Activated CD8-positive, alpha-beta memory T cell treated with anti-CD3 and anti-CD28 coated beads, Interleukin-2, amount 50 U/mL, for 48 hours (primary cell): ENCODE data around the gene IFT80.
"Not testable (repeated sequence)": the region's sequence is repeated elsewhere in the genome, so short reads cannot be mapped to it uniquely, and the experiment has no call there.

Experiments
- DNase-seq: peaks from one replicate; pipeline ENCODE4 v3.0.0-alpha.2; 2020

IFT80 gene

GRCh38 chr3:160355826-160356225 lies 43.2 kb downstream of the IFT80 start:
- no peak for DNase-seq

DNA sequence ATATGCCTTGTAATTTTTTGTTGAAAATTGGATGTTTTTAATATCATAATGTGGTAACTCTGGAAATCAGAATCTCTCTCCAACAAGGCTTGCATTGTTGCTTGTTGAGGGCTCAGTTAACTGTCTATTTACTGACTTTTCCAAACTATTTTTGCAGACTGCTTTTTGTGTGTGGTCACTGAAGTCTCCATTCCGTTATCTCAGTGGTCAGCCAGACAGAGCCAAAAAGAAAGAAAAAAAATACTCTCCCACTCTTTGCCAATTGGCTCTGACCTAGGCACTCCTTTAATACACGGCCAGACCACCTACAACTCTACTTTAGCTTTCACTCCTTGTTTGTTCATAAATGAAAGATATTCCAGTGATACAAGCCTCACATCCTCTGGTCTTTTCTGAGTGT lies 52.5 kb downstream of the IFT80 start:
- DNase-seq: no peak

DNA sequence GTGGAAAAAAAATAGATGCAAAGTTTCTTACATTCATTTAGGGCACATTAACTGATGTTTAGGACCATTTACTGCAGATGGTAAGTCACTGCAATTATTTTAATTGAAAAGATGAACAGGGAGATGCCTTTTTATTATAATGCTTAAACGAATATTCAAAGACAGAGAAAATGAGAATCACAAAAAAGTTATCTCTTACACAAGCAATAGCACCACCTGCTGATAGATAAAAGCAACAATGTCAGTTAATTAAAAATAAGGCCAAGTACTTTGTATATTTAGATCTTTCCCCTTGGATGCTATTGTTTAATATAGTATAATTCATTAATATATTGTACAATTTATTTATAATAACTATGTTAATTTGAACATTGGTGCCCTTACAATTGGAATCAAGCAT lies 55.9 kb downstream of the IFT80 start:
- DNase-seq: no peak

DNA sequence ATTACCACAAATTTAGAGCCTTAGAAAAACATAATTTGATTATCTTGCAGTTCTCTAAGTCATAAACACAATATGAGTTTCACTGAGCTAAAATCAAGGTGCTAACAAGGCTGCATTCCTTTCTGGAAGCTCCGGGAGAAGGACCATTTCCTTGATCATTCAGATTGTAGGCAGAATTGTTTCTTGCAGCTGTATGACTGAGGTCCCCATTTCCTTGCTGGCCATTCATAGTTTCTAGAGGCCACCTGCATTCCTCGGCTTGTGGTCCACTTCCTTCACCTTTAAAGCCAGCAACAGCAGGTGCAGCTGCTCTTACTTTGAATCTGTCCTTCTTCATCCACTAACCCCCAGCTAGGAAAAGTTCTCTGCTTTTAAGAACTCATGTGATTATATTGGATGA lies 58.7 kb downstream of the IFT80 start:
- DNase-seq: no peak

GRCh38 chr3:160331127-160331937 lies 67.7 kb downstream of the IFT80 start:
- no peak for DNase-seq

DNA sequence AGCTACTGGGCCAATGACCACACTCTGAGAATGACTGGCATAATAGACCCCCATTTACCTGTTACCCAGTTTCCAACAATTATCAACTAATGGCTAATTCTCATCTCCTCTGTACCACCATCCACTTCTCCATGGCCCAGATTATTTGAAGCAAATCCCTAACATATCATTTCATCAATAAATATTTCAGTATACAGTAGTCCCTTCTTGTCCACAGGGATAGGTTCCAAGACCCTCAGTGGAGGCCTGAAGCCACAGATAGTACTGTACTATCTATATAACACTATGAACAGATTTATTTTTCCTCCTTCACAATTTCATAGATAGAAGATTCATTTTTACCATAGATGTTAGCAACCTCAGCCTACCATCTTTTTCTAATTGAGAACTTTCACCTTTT lies 68.3 kb downstream of the IFT80 start:
- DNase-seq: no peak

GRCh38 chr3:160330109-160330508 lies 68.9 kb downstream of the IFT80 start:
- DNase-seq: no peak

- DNase-seq: not testable (repeated sequence)
Measured at GRCh38 chr3:160326286-160326685, 72.7 kb downstream of the IFT80 start.

DNA sequence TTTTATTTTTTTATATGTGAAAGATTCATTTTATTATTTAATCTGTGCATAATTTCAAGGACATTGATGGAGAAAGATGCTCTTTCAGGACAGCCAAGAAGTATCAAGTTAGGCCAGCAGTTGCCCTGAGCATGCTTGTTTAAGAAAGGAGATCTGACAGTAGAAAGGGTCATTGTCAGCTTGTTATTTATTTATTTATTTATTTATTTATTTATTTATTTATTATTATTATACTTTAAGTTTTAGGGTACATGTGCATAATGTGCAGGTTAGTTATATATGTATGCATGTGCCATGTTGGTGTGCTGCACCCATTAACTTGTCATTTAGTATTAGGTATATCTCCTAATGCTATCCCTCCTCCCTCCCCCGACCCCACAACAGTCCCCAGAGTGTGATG lies 77.2 kb downstream of the IFT80 start:
- DNase-seq: not testable (repeated sequence)

- DNase-seq: no peak
Measured at GRCh38 chr3:160319322-160319721, 79.7 kb downstream of the IFT80 start.

GRCh38 chr3:160314995-160315394 lies 84.0 kb downstream of the IFT80 start:
- DNase-seq: no peak

DNA sequence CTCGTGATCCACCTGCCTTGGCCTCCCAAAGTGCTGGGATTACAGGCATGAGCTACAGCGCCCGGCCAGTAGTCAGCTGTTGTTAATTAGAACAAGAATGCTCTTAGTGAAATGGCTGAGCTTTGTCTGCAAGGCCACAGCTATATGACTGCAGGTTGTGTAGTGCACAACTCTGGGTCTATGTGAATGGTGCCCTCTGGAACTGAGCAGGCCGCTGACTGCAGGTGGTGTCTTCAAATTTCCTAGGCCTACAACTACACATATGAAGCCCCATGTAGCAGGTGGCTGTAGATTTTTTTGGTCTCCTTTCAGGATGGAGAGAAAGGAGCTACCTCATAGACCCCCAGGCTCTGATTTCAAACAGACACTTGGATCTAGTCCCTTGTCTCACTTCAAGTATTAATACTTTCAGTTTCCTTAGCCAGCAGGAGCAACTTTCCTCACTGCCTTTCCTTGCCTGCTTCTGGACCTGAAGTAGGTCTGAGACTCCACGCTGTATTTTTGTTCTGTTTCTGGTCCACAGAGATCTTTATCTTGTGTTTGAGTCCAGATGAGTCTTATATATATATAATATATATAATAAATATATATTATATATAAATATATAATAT lies 86.9 kb downstream of the IFT80 start:
- no peak for DNase-seq

- DNase-seq: no peak
Measured at GRCh38 chr3:160302806-160303205, 96.2 kb downstream of the IFT80 start.

GRCh38 chr3:160296591-160296990 lies 102.4 kb downstream of the IFT80 start:
- DNase-seq: no peak

DNA sequence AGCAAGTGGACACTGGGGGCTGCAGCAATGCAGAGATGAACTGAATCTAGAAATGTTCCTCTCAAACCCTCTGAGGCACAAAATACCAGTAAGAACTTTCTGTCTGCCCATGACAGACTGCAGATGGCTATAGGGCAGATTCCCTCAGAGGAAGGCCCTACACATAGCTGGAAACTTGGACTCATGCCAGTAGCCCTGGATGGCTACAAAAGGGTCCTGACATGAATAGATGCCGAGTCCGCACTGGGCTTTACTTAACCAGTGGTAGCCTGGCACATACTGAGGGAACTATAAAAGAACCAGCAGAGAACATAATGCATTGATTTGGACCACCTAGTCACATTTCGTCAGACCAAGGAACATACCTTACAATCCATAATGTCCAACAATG lies 107.1 kb downstream of the IFT80 start:
- DNase-seq: no peak

DNA sequence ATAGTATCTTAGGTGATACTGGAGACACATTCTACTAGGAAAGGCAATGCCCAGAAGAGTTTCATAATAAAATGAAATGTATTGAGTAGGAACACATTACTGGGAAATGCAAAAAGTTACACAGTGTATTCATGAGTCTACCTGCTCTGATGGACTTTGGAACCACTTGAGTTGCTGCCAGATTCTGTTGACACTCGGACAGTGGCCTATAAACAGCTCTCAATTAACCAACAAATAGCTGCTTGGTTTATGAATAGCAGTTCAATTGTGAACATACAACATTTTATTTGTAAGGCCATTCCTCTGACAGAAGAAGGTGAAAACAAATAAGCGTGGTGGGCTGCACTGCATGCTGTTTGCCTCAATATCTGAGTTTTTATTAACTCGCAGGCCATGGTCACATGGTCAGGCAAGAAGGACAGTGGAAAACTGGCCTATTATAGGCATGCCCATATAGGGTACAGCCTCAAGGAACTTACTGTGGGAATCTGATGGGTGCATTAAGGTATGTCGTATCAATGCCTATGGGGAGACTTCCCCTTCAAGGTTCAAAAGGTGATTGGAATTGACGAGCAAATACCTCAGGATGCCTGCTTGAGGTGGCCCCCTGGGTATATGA lies 107.6 kb downstream of the IFT80 start:
- no peak for DNase-seq

DNA sequence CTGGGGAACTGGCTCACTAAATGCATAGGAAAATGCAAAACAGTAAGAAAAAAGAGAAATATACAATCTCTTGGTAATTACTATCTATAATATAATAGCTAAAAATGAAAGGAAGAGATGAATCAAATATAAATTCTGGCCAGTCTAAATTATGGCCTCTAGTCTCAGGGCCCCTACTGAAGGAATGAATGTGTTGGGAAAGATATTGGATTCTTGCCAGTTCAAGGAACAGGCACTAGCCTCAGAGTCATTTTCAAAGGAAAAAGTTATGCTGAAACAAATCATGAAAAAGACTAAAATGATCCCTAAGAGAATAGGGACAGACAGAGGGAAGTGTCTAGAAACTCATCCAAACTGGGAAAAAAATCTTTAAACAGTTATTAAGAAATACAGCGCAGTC lies 111.4 kb downstream of the IFT80 start:
- DNase-seq: no peak

DNA sequence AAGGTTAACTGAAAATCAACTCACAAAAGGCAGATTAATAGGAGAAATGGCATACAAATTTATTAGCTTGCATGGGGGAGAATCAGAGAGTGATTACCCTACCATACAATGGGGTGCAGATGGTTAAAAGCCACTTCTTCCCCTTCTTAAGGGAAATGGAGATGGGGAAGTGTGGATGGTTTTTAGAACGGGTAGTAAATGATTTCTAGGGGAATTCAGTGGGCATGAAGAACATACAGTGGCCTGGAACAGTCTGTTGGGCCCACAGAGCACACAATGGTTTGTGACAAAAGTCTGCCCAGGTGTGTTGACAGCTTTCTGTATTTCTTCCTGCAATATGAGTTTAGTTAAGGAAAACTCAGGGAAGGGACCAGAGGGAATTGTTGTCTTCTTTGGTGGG lies 112.8 kb downstream of the IFT80 start:
- no peak for DNase-seq

DNA sequence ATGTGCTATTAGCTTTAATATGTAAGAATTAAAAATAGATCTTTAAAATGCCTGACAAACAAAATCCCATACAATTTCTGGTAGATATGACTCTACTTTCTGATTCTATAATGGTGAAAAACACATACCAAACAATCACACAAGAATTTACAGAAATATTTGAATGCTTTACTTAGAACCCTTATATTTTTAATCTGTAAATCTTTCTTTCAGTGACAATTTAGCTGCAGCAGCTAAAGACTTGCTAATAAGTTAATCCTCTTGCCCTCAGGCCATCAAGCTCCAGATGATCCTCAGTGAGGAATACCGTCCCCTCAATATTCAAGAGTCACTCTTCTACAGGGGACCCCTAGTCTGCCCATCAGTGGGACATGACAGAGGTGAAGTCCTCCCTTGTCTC lies 118.2 kb downstream of the IFT80 start:
- no peak for DNase-seq

DNA sequence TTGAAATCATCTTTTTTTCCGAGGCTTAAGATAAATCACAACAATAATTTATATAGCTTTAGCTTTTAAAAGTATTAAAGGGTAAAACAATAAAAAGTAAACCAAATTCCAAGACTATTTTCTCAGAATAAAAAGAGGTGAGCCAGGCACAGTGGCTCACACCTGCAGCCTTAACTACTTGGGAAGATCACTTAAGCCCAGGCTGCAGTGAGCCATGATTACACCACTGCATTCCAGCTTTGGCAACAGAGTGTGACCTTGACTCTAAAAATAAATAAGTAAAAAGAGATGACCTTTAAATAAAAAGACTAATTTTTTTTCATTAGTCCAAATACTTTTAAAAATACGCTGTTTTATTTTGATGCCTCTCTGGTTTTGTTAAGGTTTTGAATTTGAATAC lies 119.4 kb downstream of the IFT80 start:
- DNase-seq: no peak

DNA sequence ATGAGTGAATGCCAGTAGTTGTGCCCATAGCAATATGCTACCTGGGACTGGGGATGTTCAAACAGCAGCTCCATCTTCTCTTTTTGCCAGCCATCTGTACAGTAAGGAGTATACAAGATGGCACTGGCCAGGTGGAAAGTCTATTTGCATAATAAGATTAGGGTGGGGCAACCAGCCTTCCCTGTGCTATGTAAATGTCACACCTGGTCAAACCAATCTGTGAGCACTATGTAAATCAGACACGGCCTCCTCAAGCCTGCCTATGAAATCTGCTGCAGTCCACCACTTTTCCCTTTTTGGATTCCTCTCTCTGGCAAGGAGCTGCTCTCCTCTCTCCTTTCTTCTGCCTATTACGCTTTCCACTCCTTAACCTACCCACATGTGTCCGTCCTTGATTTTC lies 120.8 kb downstream of the IFT80 start:
- no peak for DNase-seq

DNA sequence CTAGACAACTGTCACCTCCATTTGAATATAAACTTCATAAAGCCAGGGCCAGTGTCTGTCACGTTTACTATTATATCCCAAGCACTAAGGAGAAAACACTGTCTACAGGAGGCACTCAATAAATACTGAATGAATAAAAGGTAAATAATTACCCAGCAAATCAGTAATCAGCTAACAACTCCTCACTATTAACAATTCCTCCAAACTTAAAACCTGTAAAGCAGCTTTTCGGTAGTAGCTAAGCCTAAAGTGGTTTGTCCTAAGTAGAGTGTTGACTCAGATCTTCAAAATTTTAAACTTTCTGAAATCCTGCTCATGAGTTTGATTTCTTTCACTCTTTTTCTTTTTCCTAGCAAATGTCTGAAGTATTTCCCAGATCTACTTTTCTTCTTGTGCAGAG lies 133.9 kb downstream of the IFT80 start:
- no peak for DNase-seq

DNA sequence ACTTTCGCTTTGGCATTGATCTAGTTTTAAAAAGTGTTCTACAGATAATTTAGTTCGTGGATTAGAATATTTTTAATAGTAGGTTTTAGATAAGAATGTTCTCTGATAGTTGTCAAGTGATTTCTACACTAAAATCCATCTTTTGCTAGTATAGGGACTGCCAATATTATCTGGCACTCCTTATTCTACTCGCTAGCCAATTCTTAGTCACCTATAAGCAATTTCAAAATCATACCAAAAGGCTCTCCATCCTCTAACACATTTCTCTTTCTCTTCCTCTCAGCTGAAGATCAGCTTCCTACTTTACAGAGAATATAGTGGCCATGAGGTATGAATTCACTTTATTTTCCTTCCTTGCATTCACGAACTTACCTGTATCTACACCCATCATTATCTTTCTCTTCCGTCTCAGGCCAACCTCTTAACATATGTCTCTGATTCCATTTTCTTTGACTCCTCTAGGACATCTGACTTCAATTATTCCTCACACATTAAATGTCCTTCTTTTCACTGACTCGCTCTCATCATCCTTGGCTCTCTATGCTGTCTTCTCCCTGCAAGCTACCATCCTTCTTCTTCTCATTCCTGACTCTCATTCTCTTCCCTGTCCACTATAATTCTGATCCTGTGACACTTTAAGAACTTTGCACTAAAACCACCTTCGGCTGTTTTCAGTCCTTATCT lies 138.3 kb downstream of the IFT80 start:
- DNase-seq: no peak

DNA sequence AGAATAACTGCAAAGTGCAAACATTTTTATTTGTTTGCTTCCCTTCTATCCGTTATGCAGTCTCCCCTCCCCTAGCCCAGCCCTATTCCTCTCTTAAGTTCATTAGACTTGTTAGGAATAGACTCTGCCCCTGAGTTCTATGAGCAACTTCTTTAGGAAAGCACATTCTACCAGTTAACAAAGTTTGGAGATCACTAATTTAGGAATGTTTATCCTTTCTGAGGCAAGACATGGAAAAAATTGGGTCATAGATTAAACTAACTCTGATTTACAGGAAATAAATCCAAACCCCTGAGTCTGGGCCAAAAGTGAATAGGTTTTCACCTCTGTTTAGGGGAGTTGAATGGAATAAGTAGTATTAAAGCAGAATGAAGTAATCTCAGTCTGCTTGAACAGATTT lies 139.4 kb downstream of the IFT80 start:
- DNase-seq: no peak
